Measurements from ENCODE around the gene HOXA13.

DNA sequence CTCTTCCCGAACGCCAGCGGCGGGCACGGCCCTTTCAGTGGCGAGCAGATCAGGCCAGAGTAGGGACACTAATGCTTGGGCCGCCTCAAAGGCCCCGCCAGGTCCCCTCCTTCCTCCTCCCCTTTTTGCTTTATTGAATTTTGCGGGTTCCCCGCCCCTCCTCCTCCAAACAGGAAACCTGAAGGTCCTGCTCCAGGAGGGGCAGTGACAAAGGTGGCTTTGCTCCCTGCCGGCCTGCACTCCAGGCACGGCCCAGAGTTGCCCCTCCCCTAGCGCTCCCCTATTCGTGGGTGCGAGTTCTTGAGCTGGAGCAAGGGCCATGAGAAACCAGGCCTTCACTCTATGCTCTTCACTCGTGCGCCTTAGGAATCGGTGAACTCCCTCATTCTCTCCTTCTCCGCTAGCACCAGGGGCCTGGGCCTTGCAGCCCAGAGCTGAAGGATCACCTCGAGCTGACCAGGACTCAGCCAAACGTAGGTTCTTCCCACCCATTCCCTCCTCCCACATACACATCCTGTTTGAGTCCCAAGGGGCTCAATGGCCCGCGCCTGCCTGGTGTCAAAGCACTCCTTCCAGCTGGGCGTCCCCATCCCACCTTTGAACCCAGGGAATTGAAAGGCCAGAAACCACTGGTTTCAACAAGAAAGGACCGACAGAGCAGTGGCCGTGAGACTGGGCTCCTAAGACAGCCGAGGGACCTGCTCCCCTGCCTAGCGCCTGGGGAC, 51.7 kb downstream of the HOXA13 start:
- TF ChIP-seq POLR2AphosphoS5 (IDR thresholded peaks at IDR 0.05; ENCODE audit: insufficient read depth in 1 of 2, low read depth in 1 of 2), result no peak
- TF ChIP-seq, protein P1, sequence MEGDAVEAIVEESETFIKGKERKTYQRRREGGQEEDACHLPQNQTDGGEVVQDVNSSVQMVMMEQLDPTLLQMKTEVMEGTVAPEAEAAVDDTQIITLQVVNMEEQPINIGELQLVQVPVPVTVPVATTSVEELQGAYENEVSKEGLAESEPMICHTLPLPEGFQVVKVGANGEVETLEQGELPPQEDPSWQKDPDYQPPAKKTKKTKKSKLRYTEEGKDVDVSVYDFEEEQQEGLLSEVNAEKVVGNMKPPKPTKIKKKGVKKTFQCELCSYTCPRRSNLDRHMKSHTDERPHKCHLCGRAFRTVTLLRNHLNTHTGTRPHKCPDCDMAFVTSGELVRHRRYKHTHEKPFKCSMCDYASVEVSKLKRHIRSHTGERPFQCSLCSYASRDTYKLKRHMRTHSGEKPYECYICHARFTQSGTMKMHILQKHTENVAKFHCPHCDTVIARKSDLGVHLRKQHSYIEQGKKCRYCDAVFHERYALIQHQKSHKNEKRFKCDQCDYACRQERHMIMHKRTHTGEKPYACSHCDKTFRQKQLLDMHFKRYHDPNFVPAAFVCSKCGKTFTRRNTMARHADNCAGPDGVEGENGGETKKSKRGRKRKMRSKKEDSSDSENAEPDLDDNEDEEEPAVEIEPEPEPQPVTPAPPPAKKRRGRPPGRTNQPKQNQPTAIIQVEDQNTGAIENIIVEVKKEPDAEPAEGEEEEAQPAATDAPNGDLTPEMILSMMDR (IDR thresholded peaks at IDR 0.05), result no peak

All from vagina (tissue), 2 donors.